Heart left ventricle (tissue), 13 donors: Measurements from ENCODE around the gene FNDC3B.

ENCODE experiments used
- CTCF ChIP-seq, 12 donors: fragments of 200-600 bp; sonication (generic) in 4 of 12; IDR thresholded peaks; one replicate each; pipeline versions ENCODE4 v1.5.0 to v1.8.0; 2018 to 2022; ENCODE audit warnings: antibody characterized with exemption in 12 of 12, mild to moderate bottlenecking in 5 of 12
- POLR2A ChIP-seq, 2 donors: fragments of 450-650 bp; IDR thresholded peaks; one replicate each; pipeline ENCODE4 v1.6.1; 2017; ENCODE audit warnings: antibody characterized with exemption in 2 of 2, mild to moderate bottlenecking in 2 of 2, moderate library complexity in 2 of 2
- donor health status: ischemic (EF 13 %, LVEDD 7.1; RV severe dilation, severe dysfunction).
- donor health status: DM: no; HTN: yes; CAD: no.
- donor health status: DM: no; HTN: no; CAD: no.
- donor health status: ischemic (EF 25% LVEDD 6.9; RV normal size, moderate dysfunction).
- donor health status: ischemic (EF 25% LVEDD 5.7; RV mildly dilated, moderate dysfunction).
- donor health status: ischemic (EF 35%, LVEDD 5.7; RV mildly dilated, moderate dysfunction).
- donor health status: nonischemic (EF 11% LVEDD 7.7; RV severe dilation, severe dysfunction).
- donor health status: DM: yes; HTN: yes; CAD: no.
- donor health status: PGD.
- donor health status: ischemic (EF 29% LVEDD 5.4; RV normal size, mild dysfunction).
- donor health status: nonischemic (EF 23%, LVEDD 6.1; RV moderate dilation, normal function).

GRCh38 chr3:172380632-172381031 is 341.3 kb downstream of the FNDC3B start:
- TF ChIP-seq CTCF (IDR thresholded peaks at IDR 0.05) (no peak), POLR2A (IDR thresholded peaks at IDR 0.05) (no peak)
